Fibroblast of upper back skin (primary cell): ENCODE measurements around the gene CLIP2.
"Not testable (repeated sequence)": the region's sequence is repeated elsewhere in the genome, so short reads cannot be mapped to it uniquely, and the experiment has no call there.

ENCODE experiments used
- DNase-seq: peaks from one replicate; pipeline ENCODE4 v3.0.0-alpha.2; 2013

The CLIP2 gene

GRCh38 chr7:74289018-74289658 is at the start of gene CLIP2:
Gene CLIP2, plus strand, starts transcription at chr7:74289407. Its CDS starts 28,140 bp downstream, at chr7:74317547.
- DNase-seq: peak; percentile 76

- DNase-seq: no peak
Measured at GRCh38 chr7:74240482-74240881, 48.7 kb upstream of the CLIP2 start.

- DNase-seq: no peak
Measured at GRCh38 chr7:74242122-74242443, 47.1 kb upstream of the CLIP2 start.

GRCh38 chr7:74246497-74246896 is 42.7 kb upstream of the CLIP2 start:
- no peak for DNase-seq

- DNase-seq: no peak
Measured at GRCh38 chr7:74248156-74248555, 41.1 kb upstream of the CLIP2 start.

- DNase-seq: not testable (repeated sequence)
Measured at GRCh38 chr7:74249058-74249457, 40.1 kb upstream of the CLIP2 start.

- DNase-seq: no peak
Measured at GRCh38 chr7:74252893-74253292, 36.3 kb upstream of the CLIP2 start.

GRCh38 chr7:74253331-74253730 is 35.9 kb upstream of the CLIP2 start:
- DNase-seq: no peak

- DNase-seq: no peak
Measured at GRCh38 chr7:74253835-74254128, 35.4 kb upstream of the CLIP2 start.

GRCh38 chr7:74254129-74254857 is 34.9 kb upstream of the CLIP2 start, which contains the start of gene RFC2:
Gene RFC2, minus strand, starts transcription at chr7:74254399. Its CDS starts 16 bp downstream, at chr7:74254383.
- DNase-seq: peak; percentile 94

- no peak for DNase-seq
Measured at GRCh38 chr7:74254858-74255379, 34.3 kb upstream of the CLIP2 start.

GRCh38 chr7:74255461-74255860 is 33.7 kb upstream of the CLIP2 start:
- not testable (repeated sequence) for DNase-seq

- peak; percentile 94 for DNase-seq
Measured at GRCh38 chr7:74256491-74257408, 32.5 kb upstream of the CLIP2 start.

- DNase-seq: no peak
Measured at GRCh38 chr7:74258639-74259038, 30.6 kb upstream of the CLIP2 start.

- DNase-seq: no peak
Measured at GRCh38 chr7:74262639-74263398, 26.4 kb upstream of the CLIP2 start.

- no peak for DNase-seq
Measured at GRCh38 chr7:74263399-74264120, 25.6 kb upstream of the CLIP2 start.

GRCh38 chr7:74266191-74266963 is 22.8 kb upstream of the CLIP2 start:
- no peak for DNase-seq

GRCh38 chr7:74267756-74268565 is 21.2 kb upstream of the CLIP2 start:
- no peak for DNase-seq

- DNase-seq: peak; percentile 76
Measured at GRCh38 chr7:74269757-74270277, 19.4 kb upstream of the CLIP2 start.

- no peak for DNase-seq
Measured at GRCh38 chr7:74271742-74272141, 17.5 kb upstream of the CLIP2 start.
